ENCODE measurements around the gene DNAH17. TPM values are rescaled to one million over a fixed set of nuclear protein-coding genes. Genes with fewer than 3 reads are reported as not detected.

Gene DNAH17
- total RNA-seq, 1 experiment from 2014 or later = 0.69 TPM

DNA sequence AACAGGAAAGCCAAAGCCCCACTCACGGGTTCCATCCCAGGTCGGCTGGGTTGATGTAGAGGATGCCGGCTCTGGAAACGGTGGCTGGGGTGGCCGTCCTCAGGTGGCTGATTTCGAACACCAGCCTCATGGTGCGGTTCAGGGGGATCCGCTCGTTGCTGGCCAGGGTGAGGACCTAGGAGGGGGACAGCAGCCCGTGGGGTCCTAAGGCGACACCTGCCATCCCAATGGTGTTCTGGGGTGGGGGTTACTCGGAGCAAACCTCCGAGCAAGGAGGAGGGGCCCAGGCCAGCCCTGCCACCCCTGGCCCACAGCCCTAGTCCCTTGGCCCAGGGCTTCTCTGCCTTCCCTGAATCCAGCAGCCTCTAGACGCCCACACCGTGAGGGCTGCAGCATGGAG, 86.5 kb downstream of the DNAH17 start:
- Histone ChIP-seq H3K27me3 (ENCODE audit: insufficient read depth, low read length) (no peaks in the 10 kb centered on the region), H3K9me3 (ENCODE audit: control insufficient read depth in 1 of 2, insufficient read depth in 1 of 2, low read depth in 1 of 2, low read length in 2 of 2) (no peaks in the 10 kb centered on the region), H3K36me3 (ENCODE audit: control insufficient read depth in 1 of 2, insufficient read depth in 2 of 2, low read length in 2 of 2) (no peaks in the 10 kb centered on the region), H3K79me2 (ENCODE audit: insufficient read depth, low read length) (no peaks in the 10 kb centered on the region), H3K27ac (ENCODE audit: low read depth, low read length) (no peak overlapping the region), H3K4me3 (replicated peaks in 1 of 2; ENCODE audit: low read depth in 1 of 2, low read length in 2 of 2) (no peak overlapping the region), H2AFZ (ENCODE audit: low read depth, low read length, poor library complexity, severe bottlenecking) (no peak overlapping the region), H3K4me1 (ENCODE audit: control insufficient read depth in 1 of 2, insufficient read depth in 2 of 2, low read length in 2 of 2) (peaks cover 0 to 1% of the 10 kb centered on the region in 2 experiments; a peak in 2 of 4 replicates), H3K4me2 (ENCODE audit: low read length) (no peak overlapping the region), H3K9me2 (ENCODE audit: insufficient read depth) (no peaks in the 10 kb centered on the region), H3K9ac (ENCODE audit: low read length) (no peak overlapping the region), H4K20me1 (ENCODE audit: insufficient read depth) (no peaks in the 10 kb centered on the region)
- ATAC-seq = no peak
- TF ChIP-seq RAD21 (IDR thresholded peaks at IDR 0.05; ENCODE audit: low read depth) (no peak), ELF1 (IDR thresholded peaks at IDR 0.05; ENCODE audit: borderline replicate concordance, low read depth) (no peak)
- no TSS peak for BruUV-seq (replicated peaks)
- DNase-seq (ENCODE audit: low read depth, low spot score) = no peak
- intact Hi-C loops (cut with micrococcal nuclease) = no loop called here
- ChIA-PET CTCF (no interaction called here), POLR2A (no interaction called here), RAD21 (ENCODE audit: low non-redundant PET in 1 of 2, low total read pairs in 2 of 2, uncharacterized antibody in 2 of 2, unreplicated experiment in 2 of 2) (no interaction called here)

DNA sequence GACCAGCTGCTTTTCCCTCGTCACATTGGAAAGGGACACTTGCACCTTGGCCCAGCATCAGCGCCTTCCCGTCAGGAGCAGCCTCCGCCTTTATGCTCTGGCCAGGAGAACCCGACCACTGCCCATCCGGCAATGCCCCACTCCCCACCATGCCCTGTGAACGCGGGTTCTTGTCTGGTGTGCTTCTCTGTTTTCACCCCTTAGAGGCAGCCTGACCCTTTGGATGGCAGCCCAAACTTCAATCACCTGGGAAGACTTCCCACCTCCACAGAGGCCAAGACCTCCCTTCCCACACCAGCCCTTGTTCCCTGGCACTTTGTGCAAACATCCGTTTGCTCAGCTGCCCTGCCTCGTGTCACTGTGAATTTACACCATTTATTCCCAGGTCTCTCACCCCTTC, 87.0 kb downstream of the DNAH17 start:
- H3K27me3 ChIP-seq (ENCODE audit: insufficient read depth, low read length) = no peaks in the 10 kb centered on the region
- intact Hi-C loops (cut with micrococcal nuclease) = no loop called here
- no peaks in the 10 kb centered on the region for H3K9me3 ChIP-seq (ENCODE audit: control insufficient read depth in 1 of 2, insufficient read depth in 1 of 2, low read depth in 1 of 2, low read length in 2 of 2)
- H3K4me2 ChIP-seq (ENCODE audit: low read length) = no peak overlapping the region
- no peaks in the 10 kb centered on the region for H3K79me2 ChIP-seq (ENCODE audit: insufficient read depth, low read length)
- RAD21 ChIA-PET (ENCODE audit: low non-redundant PET in 1 of 2, low total read pairs in 2 of 2, uncharacterized antibody in 2 of 2, unreplicated experiment in 2 of 2) = no interaction called here
- no peak overlapping the region for H3K4me3 ChIP-seq (replicated peaks in 1 of 2; ENCODE audit: low read depth in 1 of 2, low read length in 2 of 2)
- no peak overlapping the region for H2AFZ ChIP-seq (ENCODE audit: low read depth, low read length, poor library complexity, severe bottlenecking)
- no TSS peak for BruUV-seq (replicated peaks)
- POLR2A ChIA-PET = no interaction called here
- CTCF ChIA-PET = no interaction called here
- H3K4me1 ChIP-seq (ENCODE audit: control insufficient read depth in 1 of 2, insufficient read depth in 2 of 2, low read length in 2 of 2) = peaks cover 0 to 7% of the 10 kb centered on the region in 2 experiments; a peak in 2 of 4 replicates
- H3K27ac ChIP-seq (ENCODE audit: low read depth, low read length) = no peak overlapping the region
- H3K9ac ChIP-seq (ENCODE audit: low read length) = no peak overlapping the region
- no peaks in the 10 kb centered on the region for H3K9me2 ChIP-seq (ENCODE audit: insufficient read depth)
- ATAC-seq (no peak), DNase-seq (ENCODE audit: low read depth, low spot score) (no peak)
- TF ChIP-seq EZH2phosphoT487 (IDR thresholded peaks at IDR 0.05; ENCODE audit: borderline replicate concordance) (no peak), POLR2A (IDR thresholded peaks at IDR 0.05; ENCODE audit: borderline replicate concordance, extremely low read depth, insufficient read depth, insufficient read length) (no peak), SIN3A (IDR thresholded peaks at IDR 0.05; ENCODE audit: low read depth) (no peak), EZH2 (IDR thresholded peaks at IDR 0.05) (no peak), CEBPB (IDR thresholded peaks at IDR 0.05; ENCODE audit: low read depth) (no peak), ZNF274 (IDR thresholded peaks at IDR 0.05; ENCODE audit: low read depth, low read length) (no peak), EGR1 (IDR thresholded peaks at IDR 0.05; ENCODE audit: low read depth) (no peak), RAD21 (IDR thresholded peaks at IDR 0.05; ENCODE audit: low read depth) (no peak), FOSL1 (IDR thresholded peaks at IDR 0.05; ENCODE audit: low read depth) (no peak), ZFX (IDR thresholded peaks at IDR 0.05) (no peak)
- TF ChIP-seq, protein P1, sequence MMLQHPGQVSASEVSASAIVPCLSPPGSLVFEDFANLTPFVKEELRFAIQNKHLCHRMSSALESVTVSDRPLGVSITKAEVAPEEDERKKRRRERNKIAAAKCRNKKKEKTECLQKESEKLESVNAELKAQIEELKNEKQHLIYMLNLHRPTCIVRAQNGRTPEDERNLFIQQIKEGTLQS (IDR thresholded peaks at IDR 0.05) = no peak
- H3K36me3 ChIP-seq (ENCODE audit: control insufficient read depth in 1 of 2, insufficient read depth in 2 of 2, low read length in 2 of 2) = no peaks in the 10 kb centered on the region
- no peaks in the 10 kb centered on the region for H4K20me1 ChIP-seq (ENCODE audit: insufficient read depth)

Data from HCT116 (cell line).